K562 (cell line): ENCODE data around the gene EXTL1. TPM values are rescaled to one million over a fixed set of nuclear protein-coding genes. Genes with fewer than 3 reads are reported as not detected.
A peak's percentile ranks its signal among the peaks of the same experiment; 100 is the strongest.

Experiments
- ADNP ChIP-seq: fragments of 200-800 bp; sonication (Bioruptor generic); IDR thresholded peaks from 2 replicates; pipeline ENCODE4 v1.6.1; 2016; ENCODE audit warnings: missing genetic modification characterization, missing compliant biosample characterization
- CTCF ChIP-seq, 3 experiments: IDR thresholded peaks in 2 of 3; conservative IDR thresholded peaks in 1 of 3; 2 replicates each; pipeline ENCODE4 v1.5.1; 2011 to 2012; ENCODE audit warnings: low read length in 3 of 3, mild to moderate bottlenecking in 3 of 3, control low read depth in 2 of 3, improper control_type of control experiment in 1 of 3, inconsistent platforms in 1 of 3, low read depth in 1 of 3, mixed read lengths in 1 of 3, moderate library complexity in 1 of 3; ENCODE audit not compliant: insufficient read depth in 2 of 3
- ELF2 ChIP-seq: fragments of 250-450 bp; sonication (Bioruptor Pico); IDR thresholded peaks from 2 replicates; pipeline ENCODE4 v1.5.0; 2021; ENCODE audit warnings: mild to moderate bottlenecking
- EP400 ChIP-seq: fragments of 450-650 bp; IDR thresholded peaks from 2 replicates; pipeline ENCODE4 v1.6.1; 2017; ENCODE audit warnings: antibody characterized with exemption, mild to moderate bottlenecking, moderate library complexity
- GTF2F1 ChIP-seq: IDR thresholded peaks from 2 replicates; pipeline ENCODE4 v1.6.1; 2011; ENCODE audit warnings: low read depth, low read length, improper control_type of control experiment
- KLF10 ChIP-seq: fragments of 250-450 bp; sonication (Bioruptor Pico); IDR thresholded peaks from 2 replicates; pipeline ENCODE4 v1.6.1; 2021; ENCODE audit warnings: matching md5 sums
- MCM7 ChIP-seq, 2 experiments: fragments of 450-650 bp; IDR thresholded peaks; 2 replicates each; pipeline ENCODE4 v1.6.1; 2016 to 2018
- MTA3 ChIP-seq: fragments of 450-650 bp; formaldehyde crosslinking; IDR thresholded peaks from 2 replicates; pipeline ENCODE4 v1.6.1; 2017; ENCODE audit warnings: mild to moderate bottlenecking, borderline replicate concordance
- NFRKB ChIP-seq: fragments of 450-650 bp; IDR thresholded peaks from 2 replicates; pipeline ENCODE4 v1.6.1; 2016; ENCODE audit warnings: low read depth
- NR1H2 ChIP-seq: sonication (generic); formaldehyde crosslinking; IDR thresholded peaks from 2 replicates; pipeline ENCODE4 v1.4.0; 2020; ENCODE audit warnings: mild to moderate bottlenecking, missing genetic modification reagents
- NR3C1 ChIP-seq: sonication (generic); formaldehyde crosslinking; IDR thresholded peaks from 2 replicates; pipeline ENCODE4 v1.8.1; 2022; ENCODE audit warnings: missing genetic modification reagents
- POLR2G ChIP-seq: fragments of 200-400 bp; formaldehyde crosslinking; IDR thresholded peaks from 2 replicates; pipeline ENCODE4 v1.6.1; 2017; ENCODE audit warnings: low read depth, mild to moderate bottlenecking, antibody characterized with exemption, low read length, moderate library complexity
- PURB ChIP-seq: sonication (generic); formaldehyde crosslinking; IDR thresholded peaks from 2 replicates; pipeline ENCODE4 v1.9.0; 2021; ENCODE audit warnings: low read depth, mild to moderate bottlenecking, missing genetic modification reagents
- RBM14 ChIP-seq: fragments of 200-400 bp; formaldehyde crosslinking; IDR thresholded peaks from 2 replicates; pipeline ENCODE4 v1.6.1; 2018; ENCODE audit warnings: low read depth, mild to moderate bottlenecking, low read length, moderate library complexity, borderline replicate concordance; ENCODE audit not compliant: insufficient read depth
- RBM22 ChIP-seq: fragments of 200-400 bp; formaldehyde crosslinking; IDR thresholded peaks from 2 replicates; pipeline ENCODE4 v1.6.1; 2018; ENCODE audit warnings: low read length, low read depth; ENCODE audit not compliant: poor library complexity, severe bottlenecking
- SRF ChIP-seq, 2 experiments: fragments of 250-450, 450-650 bp in 1 of 2; sonication (Bioruptor Pico) in 1 of 2; sonication (generic) in 1 of 2; formaldehyde crosslinking; IDR thresholded peaks; 2 replicates each; pipeline versions ENCODE4 v1.5.0 to v1.5.1; 2020 to 2022; ENCODE audit warnings: mild to moderate bottlenecking in 1 of 2, missing genetic modification reagents in 1 of 2
- SRSF9 ChIP-seq: fragments of 200-400 bp; formaldehyde crosslinking; IDR thresholded peaks from 2 replicates; pipeline ENCODE4 v1.6.1; 2017; ENCODE audit warnings: low read depth, low read length, borderline replicate concordance
- SUPT5H ChIP-seq: fragments of 450-650 bp; IDR thresholded peaks from 2 replicates; pipeline ENCODE4 v1.6.1; 2016
- TAF15 ChIP-seq: fragments of 200-400 bp; formaldehyde crosslinking; IDR thresholded peaks from 2 replicates; pipeline ENCODE4 v1.6.1; 2017; ENCODE audit warnings: mild to moderate bottlenecking, low read depth, low read length, moderate library complexity
- ZNF239 ChIP-seq: fragments of 250-450 bp; sonication (Bioruptor Pico); IDR thresholded peaks from 2 replicates; pipeline ENCODE4 v1.4.0; 2020; ENCODE audit warnings: mild to moderate bottlenecking
- ZNF253 ChIP-seq: fragments of 250-450 bp; sonication (Bioruptor Pico); conservative IDR thresholded peaks from 2 replicates; pipeline ENCODE4 v1.6.1; 2021; ENCODE audit warnings: mild to moderate bottlenecking
- ZNF354B ChIP-seq: fragments of 250-450 bp; sonication (Bioruptor Pico); IDR thresholded peaks from 2 replicates; pipeline ENCODE4 v1.4.0; 2020
- ZNF592 ChIP-seq: fragments of 450-650 bp; IDR thresholded peaks from 2 replicates; pipeline ENCODE4 v1.6.1; 2017; ENCODE audit warnings: antibody characterized with exemption, mild to moderate bottlenecking
- ZNF695 ChIP-seq: fragments of 450-650 bp; formaldehyde crosslinking; IDR thresholded peaks from 2 replicates; pipeline ENCODE4 v1.4.0; 2020; ENCODE audit warnings: mild to moderate bottlenecking, moderate library complexity
- ZNF79 ChIP-seq: fragments of 250-450 bp; sonication (Bioruptor Pico); IDR thresholded peaks from 2 replicates; pipeline ENCODE4 v1.4.0; 2020; ENCODE audit warnings: low read depth, mild to moderate bottlenecking, moderate library complexity
- polyA plus RNA-seq, 8 experiments: library from polyadenylated mRNA; depleted of rRNA in 4 of 8; stranded (reverse) in 5 of 8; unstranded in 3 of 8; fragments of >200 nt; fragmentation: Nextera tagmentation in 2 of 8; fragmentation: Illumina TruSeq in 1 of 8; extraction: Ambion mirVana in 2 of 8; extraction: Trizol in 1 of 8; gene quantifications; 2 replicates each; pipeline versions ENCODE4 v1.2.1 to v1.2.3, GENCODE V29; 2011 to 2014; ENCODE audit warnings: inconsistent platforms in 1 of 8, missing spikeins in 1 of 8
- total RNA-seq, 7 experiments: library from RNA; depleted of rRNA in 6 of 7; stranded (reverse); fragments of >200 nt in 6 of 7; fragmentation: Illumina TruSeq in 2 of 7; extraction: Trizol in 2 of 7; gene quantifications; 2 replicates each; pipeline versions ENCODE4 v1.2.1 to v1.2.3, GENCODE V29; 2011 to 2021; ENCODE audit warnings: low replicate concordance in 1 of 7

The EXTL1 gene
- total and polyA plus RNA-seq, 9 of the 15 experiments (the other 6 are each of a cell fraction or from before 2014, with no cell fraction given), result 0.04 to 0.23 (median 0.08) TPM; not detected in 3

- 0 out of 2 replicates have a peak, but pooled peaks have one; percentile 6 for TF ChIP-seq ZNF253
- TF ChIP-seq POLR2G, result peak; percentile 87
- TF ChIP-seq ZNF592, result peak; percentile 90
- no peak for TF ChIP-seq PURB (CRISPR knock-in tag)
- TF ChIP-seq ZNF79 (CRISPR knock-in tag), result no peak; the same call in 1 of the 2 replicates
- TF ChIP-seq CTCF (IDR thresholded peaks at IDR 0.05 in 2 of 3, conservative IDR thresholded peaks at IDR 0.05 in 1 of 3; ENCODE audit: insufficient read depth in 2 of 3, low read depth in 1 of 3, low read length in 3 of 3), result peak; percentile 23 to 40 (median 26); a peak in 3 of 6 replicates
- peak in 1 of 2 experiments; percentile 72; a peak in 1 of 4 replicates for TF ChIP-seq SRF (CRISPR knock-in tag; IDR thresholded peaks at IDR 0.05)
- no peak for TF ChIP-seq MCM7 (IDR thresholded peaks at IDR 0.05)
- no peak for TF ChIP-seq KLF10 (CRISPR knock-in tag)
- TF ChIP-seq EP400, result peak; percentile 76; the same call in 1 of the 2 replicates
- TF ChIP-seq NFRKB, result peak; percentile 96
- no peak for TF ChIP-seq ELF2 (CRISPR knock-in tag)
- TF ChIP-seq RBM22, result peak; percentile 19
- TF ChIP-seq NR1H2, result no peak
- no peak for TF ChIP-seq ZNF354B (CRISPR knock-in tag)
- peak; percentile 99 for TF ChIP-seq SUPT5H
- TF ChIP-seq MTA3, result peak; percentile 74; the same call in 1 of the 2 replicates
- TF ChIP-seq GTF2F1, result peak; percentile 71; the same call in 1 of the 2 replicates
- peak; percentile 49; the same call in 1 of the 2 replicates for TF ChIP-seq NR3C1
- no peak for TF ChIP-seq ZNF239 (CRISPR knock-in tag)
- no peak for TF ChIP-seq SRSF9
- no peak for TF ChIP-seq TAF15
- no peak for TF ChIP-seq RBM14
- TF ChIP-seq ADNP (tag), result no peak
- TF ChIP-seq ZNF695 (CRISPR knock-in tag), result no peak
Measured at GRCh38 chr1:26035203-26035958, 13.8 kb downstream of the EXTL1 start (continued).
